Caco-2 (cell line): ENCODE measurements around the gene PLBD2. TPM values are rescaled to one million over a fixed set of nuclear protein-coding genes. Genes with fewer than 3 reads are reported as not detected.

Experiments used
- BruUV-seq: library from RNA; stranded (reverse); fragments of 400-500 nt; replicated peaks from 2 replicates; lab custom pipeline; 2021; lab: Mats Ljungman, UMichigan
- CTCF ChIA-PET: fragments of 300-600 bp; sonication (Branson Sonifier 250); formaldehyde crosslinking; loops from one replicate; lab custom pipeline; 2022; ENCODE audit warnings: antibody characterized with exemption; lab: Charles Lee
- POLR2A ChIA-PET: fragments of 300-600 bp; sonication (Branson Sonifier 250); formaldehyde crosslinking; loops from one replicate; lab custom pipeline; 2022; ENCODE audit warnings: antibody characterized with exemption; lab: Charles Lee
- DNase-seq, 2 experiments: peaks; one replicate each; pipeline versions ENCODE4 v3.0.0 to v3.0.0-alpha.2; 2020 to 2022
- H3K27me3 ChIP-seq: replicated peaks from 2 replicates; pipeline ENCODE4 v1.6.0; 2011; ENCODE audit warnings: low read length; ENCODE audit not compliant: control insufficient read depth, insufficient read depth
- H3K36me3 ChIP-seq: 2 replicates; pipeline ENCODE4 v1.5.1; 2011; ENCODE audit warnings: low read length; ENCODE audit not compliant: control insufficient read depth, insufficient read depth
- H3K4me1 ChIP-seq: fragments of 250-450 bp; sonication (Bioruptor Pico); 2 replicates; pipeline ENCODE4 v1.5.1; 2020; ENCODE audit warnings: mild to moderate bottlenecking
- H3K4me3 ChIP-seq: 2 replicates; pipeline ENCODE4 v1.5.1; 2011; ENCODE audit warnings: low read depth, mild to moderate bottlenecking, control low read depth, low read length
- H3K9me3 ChIP-seq: fragments of 250-450 bp; sonication (Bioruptor Pico); 2 replicates; pipeline ENCODE4 v1.5.1; 2020; ENCODE audit warnings: mild to moderate bottlenecking, moderate library complexity
- H3K27ac Mint-ChIP-seq: one replicate; pipeline ENCODE4 v1.8.0; 2022; ENCODE audit warnings: mixed read lengths; ENCODE audit not compliant: unreplicated experiment
- H3K27me3 Mint-ChIP-seq: one replicate; pipeline ENCODE4 v1.8.0; 2022; ENCODE audit warnings: mixed read lengths; ENCODE audit not compliant: insufficient read depth, unreplicated experiment
- H3K36me3 Mint-ChIP-seq: one replicate; pipeline ENCODE4 v1.8.0; 2022; ENCODE audit warnings: mild to moderate bottlenecking, mixed read lengths; ENCODE audit not compliant: insufficient read depth, unreplicated experiment
- H3K4me1 Mint-ChIP-seq: one replicate; pipeline ENCODE4 v1.8.0; 2022; ENCODE audit warnings: low read depth, mixed read lengths; ENCODE audit not compliant: unreplicated experiment
- H3K4me3 Mint-ChIP-seq: one replicate; pipeline ENCODE4 v1.8.0; 2022; ENCODE audit warnings: mild to moderate bottlenecking, moderate library complexity, mixed read lengths; ENCODE audit not compliant: unreplicated experiment
- H3K9me3 Mint-ChIP-seq: one replicate; pipeline ENCODE4 v1.8.0; 2022; ENCODE audit warnings: mixed read lengths; ENCODE audit not compliant: unreplicated experiment
- CTCF ChIP-seq, 2 experiments: fragments of 200-600 bp in 1 of 2; IDR thresholded peaks; 1 replicate in 1 of 2; 2 replicates in 1 of 2; pipeline versions ENCODE4 v1.5.1 to v1.8.0; 2011 to 2022; ENCODE audit warnings: antibody characterized with exemption in 1 of 2, control low read depth in 1 of 2, inconsistent platforms in 1 of 2, low read depth in 1 of 2, low read length in 1 of 2, mild to moderate bottlenecking in 1 of 2, moderate library complexity in 1 of 2; ENCODE audit not compliant: insufficient read depth in 1 of 2, severe bottlenecking in 1 of 2, unreplicated experiment in 1 of 2
- intact Hi-C: fragments of 100-400 bp; cut with micrococcal nuclease; formaldehyde crosslinking; loops from one replicate; pipeline ENCODE4 v1.10.0; 2022; ENCODE audit not compliant: unreplicated experiment
- total RNA-seq: library from RNA; stranded (reverse); gene quantifications from 2 replicates; pipeline ENCODE4 v1.2.3, GENCODE V29; 2022

PLBD2 gene
- total RNA-seq, 1 experiment from 2014 or later: 43.1 TPM

GRCh38 chr12:113401066-113402000 is 42.9 kb downstream of the PLBD2 start:
- Histone ChIP-seq H3K9me3 (no peaks in the 10 kb centered on the region), H3K36me3 (no peaks in the 10 kb centered on the region), H3K4me1 (no peaks in the 10 kb centered on the region), H3K4me3 (no peak overlapping the region), H3K27me3 (no peaks in the 10 kb centered on the region)
- no peak overlapping the region for H3K4me3 Mint-ChIP-seq
- no peaks in the 10 kb centered on the region for H3K4me1 Mint-ChIP-seq
- no peaks in the 10 kb centered on the region for H3K9me3 Mint-ChIP-seq
- H3K27me3 Mint-ChIP-seq: peaks cover 8% of the 10 kb centered on the region
- TF ChIP-seq CTCF (IDR thresholded peaks at IDR 0.05; ENCODE audit: insufficient read depth in 1 of 2, low read depth in 1 of 2, low read length in 1 of 2, severe bottlenecking in 1 of 2, unreplicated experiment in 1 of 2): no peak
- DNase-seq: no peak
- H3K36me3 Mint-ChIP-seq: no peaks in the 10 kb centered on the region
- ChIA-PET CTCF (no interaction called here), POLR2A (no interaction called here)
- BruUV-seq: no TSS peak
- no peak overlapping the region for H3K27ac Mint-ChIP-seq
- intact Hi-C loops: no loop called here

GRCh38 chr12:113402586-113403260 is 44.3 kb downstream of the PLBD2 start:
- no peak overlapping the region for H3K4me3 ChIP-seq
- H3K27me3 ChIP-seq: no peaks in the 10 kb centered on the region
- H3K9me3 ChIP-seq: no peaks in the 10 kb centered on the region
- no peak overlapping the region for H3K27ac Mint-ChIP-seq
- no TSS peak for BruUV-seq
- no peak overlapping the region for H3K4me3 Mint-ChIP-seq
- H3K36me3 Mint-ChIP-seq: no peaks in the 10 kb centered on the region
- no peak for TF ChIP-seq CTCF (IDR thresholded peaks at IDR 0.05; ENCODE audit: insufficient read depth in 1 of 2, low read depth in 1 of 2, low read length in 1 of 2, severe bottlenecking in 1 of 2, unreplicated experiment in 1 of 2)
- no peak for DNase-seq
- intact Hi-C loops: no loop called here
- H3K36me3 ChIP-seq: no peaks in the 10 kb centered on the region
- H3K9me3 Mint-ChIP-seq: no peaks in the 10 kb centered on the region
- CTCF ChIA-PET: no interaction called here
- POLR2A ChIA-PET: no interaction called here
- H3K4me1 Mint-ChIP-seq: no peaks in the 10 kb centered on the region
- H3K4me1 ChIP-seq: no peaks in the 10 kb centered on the region
- H3K27me3 Mint-ChIP-seq: peaks cover 5% of the 10 kb centered on the region
